Sigmoid colon (tissue), 4 donors: ENCODE results near the gene GATD1.
A peak's percentile ranks its signal among the peaks of the same experiment; 100 is the strongest.

Experiments
- POLR2A ChIP-seq, 2 donors: fragments of 450-650 bp; IDR thresholded peaks; one replicate each; pipeline ENCODE4 v1.6.1; 2016; ENCODE audit warnings: antibody characterized with exemption in 2 of 2, mild to moderate bottlenecking in 2 of 2, moderate library complexity in 2 of 2
- POLR2AphosphoS5 ChIP-seq, 4 donors: sonication (generic); formaldehyde crosslinking; IDR thresholded peaks; one replicate each; pipeline ENCODE4 v1.6.1; 2017; ENCODE audit warnings: antibody characterized with exemption in 4 of 4
- TF ChIP-seq, protein P1 (sequence below), 4 experiments: fragments of 450-650 bp in 3 of 4; fragments of 200-600 bp in 1 of 4; IDR thresholded peaks; one replicate each; pipeline ENCODE4 v1.5.1; 2016 to 2019; ENCODE audit warnings: antibody characterized with exemption in 4 of 4, mild to moderate bottlenecking in 3 of 4, moderate library complexity in 2 of 4

GRCh38 chr11:820655-821511 is 43.6 kb upstream of the GATD1 start:
- TF ChIP-seq POLR2A (IDR thresholded peaks at IDR 0.05) (no peak), POLR2AphosphoS5 (IDR thresholded peaks at IDR 0.05) (peak in 3 of 4 donors; percentile 43 to 54 (median 43))
- TF ChIP-seq, protein P1, sequence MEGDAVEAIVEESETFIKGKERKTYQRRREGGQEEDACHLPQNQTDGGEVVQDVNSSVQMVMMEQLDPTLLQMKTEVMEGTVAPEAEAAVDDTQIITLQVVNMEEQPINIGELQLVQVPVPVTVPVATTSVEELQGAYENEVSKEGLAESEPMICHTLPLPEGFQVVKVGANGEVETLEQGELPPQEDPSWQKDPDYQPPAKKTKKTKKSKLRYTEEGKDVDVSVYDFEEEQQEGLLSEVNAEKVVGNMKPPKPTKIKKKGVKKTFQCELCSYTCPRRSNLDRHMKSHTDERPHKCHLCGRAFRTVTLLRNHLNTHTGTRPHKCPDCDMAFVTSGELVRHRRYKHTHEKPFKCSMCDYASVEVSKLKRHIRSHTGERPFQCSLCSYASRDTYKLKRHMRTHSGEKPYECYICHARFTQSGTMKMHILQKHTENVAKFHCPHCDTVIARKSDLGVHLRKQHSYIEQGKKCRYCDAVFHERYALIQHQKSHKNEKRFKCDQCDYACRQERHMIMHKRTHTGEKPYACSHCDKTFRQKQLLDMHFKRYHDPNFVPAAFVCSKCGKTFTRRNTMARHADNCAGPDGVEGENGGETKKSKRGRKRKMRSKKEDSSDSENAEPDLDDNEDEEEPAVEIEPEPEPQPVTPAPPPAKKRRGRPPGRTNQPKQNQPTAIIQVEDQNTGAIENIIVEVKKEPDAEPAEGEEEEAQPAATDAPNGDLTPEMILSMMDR (IDR thresholded peaks at IDR 0.05), result no peak
